Keratinocyte (primary cell): ENCODE data around the gene EMCN.

Experiments
- CTCF ChIP-seq, 3 experiments: IDR thresholded peaks in 1 of 3; conservative IDR thresholded peaks in 1 of 3; optimal IDR thresholded peaks in 1 of 3; 2 replicates in 2 of 3; 3 replicates in 1 of 3; pipeline versions ENCODE3 to v1.5.1; 2011; ENCODE audit warnings: low read length in 3 of 3, mild to moderate bottlenecking in 3 of 3, moderate library complexity in 2 of 3, control low read depth in 1 of 3, inconsistent platforms in 1 of 3; ENCODE audit not compliant: insufficient read depth in 2 of 3; ENCODE audit errors: extremely low read depth in 1 of 3
- EZH2 ChIP-seq: IDR thresholded peaks from one replicate; pipeline ENCODE4 v1.6.1; 2012; ENCODE audit warnings: inconsistent platforms, mild to moderate bottlenecking, low read length, moderate library complexity

GRCh38 chr4:100516225-100516624, 1.6 kb downstream of the EMCN start:
- TF ChIP-seq CTCF (optimal IDR thresholded peaks at IDR 0.05 in 1 of 3, IDR thresholded peaks at IDR 0.05 in 1 of 3, conservative IDR thresholded peaks at IDR 0.05 in 1 of 3; ENCODE audit: extremely low read depth in 1 of 3, insufficient read depth in 2 of 3, low read length in 3 of 3), result no peak
- TF ChIP-seq EZH2, result no peak
